GM12891 (cell line): ENCODE results near the gene SKI.

Source experiments
- DNase-seq: peaks from one replicate; pipeline ENCODE4 v3.0.0; 2011; ENCODE audit warnings: low spot score; ENCODE audit not compliant: insufficient read length
- FAIRE-seq: peaks from 2 replicates; lab custom pipeline; 2011; peaks lifted over from hg19 to GRCh38; lab: Jason Lieb, UNC
- PAX5 ChIP-seq: IDR thresholded peaks from 2 replicates; pipeline ENCODE4 v1.6.1; 2011; ENCODE audit warnings: low read length, moderate library complexity, mild to moderate bottlenecking; ENCODE audit not compliant: insufficient read depth, severe bottlenecking
- POLR2A ChIP-seq: IDR thresholded peaks from 2 replicates; pipeline ENCODE4 v1.6.1; 2011; ENCODE audit warnings: low read depth, low read length, control low read depth
- POLR2AphosphoS5 ChIP-seq: IDR thresholded peaks from 2 replicates; pipeline ENCODE4 v1.6.1; 2011; ENCODE audit warnings: low read depth, low read length, control low read depth
- POU2F2 ChIP-seq: IDR thresholded peaks from 2 replicates; pipeline ENCODE4 v1.6.1; 2011; ENCODE audit warnings: low read depth, mild to moderate bottlenecking, control low read depth, low read length, moderate library complexity
- SPI1 ChIP-seq: IDR thresholded peaks from 2 replicates; pipeline ENCODE4 v1.6.1; 2011; ENCODE audit warnings: low read depth, low read length, control low read depth
- TAF1 ChIP-seq: IDR thresholded peaks from 2 replicates; pipeline ENCODE4 v1.6.1; 2011; ENCODE audit warnings: low read depth, low read length, control low read depth

Gene SKI

DNA sequence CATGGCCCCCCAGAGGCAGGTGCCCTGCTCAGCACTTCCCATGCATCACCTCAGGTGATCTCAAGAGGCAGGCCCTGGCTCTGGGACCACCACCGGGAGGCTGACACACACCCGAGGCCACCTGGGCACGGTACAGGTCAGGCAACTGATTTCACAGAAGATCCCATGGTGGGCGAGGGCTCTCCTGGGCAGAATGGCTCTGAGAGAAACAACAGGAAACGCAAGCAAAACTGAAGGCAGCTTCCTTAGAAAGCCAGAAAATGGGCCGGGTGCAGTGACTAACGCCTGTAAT, 11.4 kb upstream of the SKI start:
- DNase-seq (no peak), FAIRE-seq (no peak)
- TF ChIP-seq TAF1: no peak
- TF ChIP-seq POLR2A: no peak
- no peak for TF ChIP-seq POU2F2
- no peak for TF ChIP-seq POLR2AphosphoS5
- no peak for TF ChIP-seq SPI1
- TF ChIP-seq PAX5: no peak

DNA sequence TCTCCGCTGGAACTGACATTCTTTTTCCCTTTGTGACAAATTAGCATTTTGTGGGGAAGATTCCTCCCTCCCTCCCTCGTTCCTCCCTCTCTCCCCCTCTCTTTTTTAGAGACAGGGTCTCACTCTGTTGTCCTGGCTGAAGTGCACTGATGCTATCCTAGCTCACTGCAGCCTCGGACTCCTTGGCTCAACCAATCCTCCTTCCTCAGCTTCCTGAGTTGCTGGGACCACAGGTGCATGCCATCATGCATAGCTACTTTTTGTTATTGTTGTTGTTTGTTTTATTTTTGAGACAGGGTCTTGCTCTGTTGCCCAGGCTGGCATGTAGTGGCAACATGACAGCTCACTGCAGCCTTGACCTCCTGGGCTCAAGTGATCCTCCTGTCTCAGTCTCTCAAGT, 6.8 kb upstream of the SKI start:
- TF ChIP-seq POLR2AphosphoS5 (no peak), POU2F2 (no peak), POLR2A (no peak), PAX5 (no peak), TAF1 (no peak), SPI1 (no peak)
- no peak for DNase-seq
- no peak for FAIRE-seq

DNA sequence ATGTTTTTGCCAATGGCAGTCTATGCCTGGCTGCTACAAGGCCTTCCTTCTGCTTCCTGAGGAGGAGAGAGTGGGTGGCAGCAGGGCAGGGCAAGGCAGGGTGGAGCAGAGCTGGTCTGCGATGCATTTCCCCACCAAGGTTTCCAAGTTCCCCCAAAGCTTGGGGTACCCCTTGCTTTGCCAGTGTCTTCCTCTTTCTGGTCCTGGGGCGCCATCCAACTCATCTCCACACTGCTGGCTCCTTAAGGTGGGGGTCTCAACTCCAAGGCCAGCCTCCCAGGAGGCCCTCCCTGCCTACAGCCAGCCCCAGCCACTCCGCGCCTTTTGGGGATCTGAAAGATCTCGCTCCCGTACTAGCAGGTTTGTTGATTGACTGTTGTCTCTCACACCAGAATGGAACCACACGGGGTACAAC, 3.9 kb upstream of the SKI start:
- TF ChIP-seq POLR2AphosphoS5: no peak
- no peak for TF ChIP-seq TAF1
- DNase-seq (no peak), FAIRE-seq (no peak)

DNA sequence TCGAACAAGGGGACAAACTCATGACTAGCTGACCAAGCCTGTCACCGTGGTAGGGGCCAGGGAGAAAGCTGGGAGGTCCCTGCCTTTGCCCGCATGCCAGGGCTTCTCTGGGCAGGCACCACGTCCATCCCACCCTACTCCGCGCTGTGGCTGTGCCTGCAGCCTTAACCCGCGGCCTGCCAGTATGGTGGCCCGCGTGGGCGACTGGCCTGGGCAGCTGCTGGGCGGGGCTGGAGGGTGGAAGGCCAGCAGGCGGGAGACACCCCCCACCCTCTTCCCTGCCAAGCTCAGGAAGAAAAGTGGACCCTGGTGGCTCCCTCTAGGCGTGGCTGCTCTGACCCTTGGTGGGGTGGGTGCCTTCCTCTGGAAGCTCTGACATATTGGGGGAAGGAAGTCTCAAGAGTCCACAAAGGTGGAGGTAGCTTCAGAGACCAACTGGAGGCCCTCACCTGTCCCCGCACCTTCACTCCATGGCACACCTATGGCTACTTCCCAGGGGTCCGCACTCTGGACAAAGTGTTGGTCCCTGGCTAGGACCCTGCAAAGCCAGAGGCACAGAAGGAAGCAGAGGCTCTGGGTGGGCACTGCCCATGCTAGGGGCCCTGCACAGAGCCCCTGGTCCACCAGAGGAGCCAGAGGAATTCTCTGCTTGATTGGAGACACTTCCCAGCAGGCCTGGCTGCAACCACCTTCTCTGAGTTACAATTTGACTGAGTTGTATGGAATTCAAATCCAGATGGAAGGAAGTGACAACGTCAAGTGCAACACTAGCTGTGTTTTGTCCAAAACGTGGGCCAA, 3.3 kb upstream of the SKI start:
- TF ChIP-seq POLR2AphosphoS5: no peak
- no peak for TF ChIP-seq POU2F2
- TF ChIP-seq PAX5: no peak
- TF ChIP-seq POLR2A: no peak
- TF ChIP-seq TAF1: no peak
- no peak for TF ChIP-seq SPI1
- DNase-seq: no peak
- FAIRE-seq: no peak

DNA sequence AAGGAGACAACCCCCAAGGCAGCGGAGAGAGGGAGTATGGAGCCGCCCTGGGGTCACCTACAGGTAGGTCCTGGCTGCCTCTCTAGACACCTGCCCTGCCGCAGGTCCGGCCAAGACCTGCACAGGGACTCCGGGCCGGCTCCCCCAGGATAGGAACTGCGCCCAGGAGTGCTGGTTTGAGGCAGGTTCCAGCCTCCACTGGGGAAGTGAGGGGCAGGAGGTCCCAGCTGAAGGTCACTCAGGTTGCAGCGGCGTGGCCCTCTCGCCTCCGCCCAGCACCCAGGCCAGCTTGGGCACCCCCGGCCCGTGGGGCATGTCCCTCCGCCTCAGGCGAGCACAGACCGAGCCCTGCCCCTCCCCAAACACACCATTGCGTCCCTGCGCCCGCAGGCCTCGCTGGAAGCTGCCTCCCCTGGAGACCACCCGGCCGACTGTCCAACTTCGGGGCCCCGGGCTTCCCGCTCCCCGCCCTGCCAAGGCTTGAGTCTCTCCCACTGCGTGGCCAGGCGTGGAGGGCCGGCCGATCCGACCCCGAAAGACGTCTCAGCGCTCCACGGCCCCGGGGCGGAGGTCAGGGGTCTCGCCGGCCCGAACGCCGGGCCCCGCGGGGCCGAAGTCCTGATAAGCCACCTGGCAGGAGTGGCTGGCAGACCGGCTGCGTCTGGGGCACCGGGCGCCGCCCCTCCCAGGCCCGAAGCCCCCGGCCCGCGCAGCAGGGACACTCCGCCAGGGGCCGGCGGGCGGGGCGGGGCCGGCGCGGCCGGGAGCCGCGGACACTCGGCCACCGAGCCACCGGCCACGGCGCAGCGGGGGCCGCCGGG, 1.4 kb upstream of the SKI start:
- FAIRE-seq: no peak
- no peak for TF ChIP-seq PAX5
- TF ChIP-seq SPI1: no peak
- TF ChIP-seq TAF1: no peak
- no peak for TF ChIP-seq POU2F2
- DNase-seq: no peak

DNA sequence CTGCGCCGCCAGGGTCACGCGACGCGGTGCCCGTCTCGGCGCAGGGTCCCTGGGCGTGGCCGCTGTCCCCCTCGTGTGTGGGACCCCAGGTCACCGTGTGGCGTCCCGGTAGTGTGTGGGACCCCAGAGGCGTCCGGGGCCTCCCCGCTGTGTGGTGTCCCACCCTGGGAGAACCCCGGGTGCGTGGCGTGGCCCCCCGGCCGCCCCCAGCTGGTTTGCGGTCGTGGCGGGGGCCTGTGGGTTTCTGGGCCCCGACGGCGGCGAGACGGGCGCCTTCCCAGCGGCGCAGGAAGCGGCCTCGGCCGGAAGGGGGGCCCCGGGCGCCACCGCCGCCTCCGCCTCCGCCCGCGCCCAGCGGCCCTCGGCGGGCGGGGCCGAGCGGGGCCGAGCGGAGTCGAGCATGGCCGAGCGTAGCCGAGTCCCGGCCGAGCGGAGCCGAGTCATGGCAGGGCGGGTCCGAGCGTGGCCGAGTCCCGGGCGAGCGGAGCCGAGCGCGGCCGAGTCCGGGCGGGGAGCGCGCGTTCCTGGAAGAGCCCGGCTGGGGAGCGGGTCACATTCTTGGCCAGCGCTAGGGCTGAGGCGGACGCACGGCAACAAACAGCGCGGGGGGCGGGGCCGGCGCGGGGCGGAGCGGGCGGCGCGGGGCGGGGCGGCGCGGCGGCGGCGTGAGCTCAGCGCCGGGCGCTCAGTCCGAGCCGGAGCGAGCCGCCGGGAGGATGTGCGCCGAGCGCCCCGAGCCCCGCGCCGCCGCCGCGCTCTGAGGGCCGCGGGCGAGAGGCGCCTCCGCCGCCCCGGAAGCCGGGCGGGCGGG, 568 bp upstream of the SKI start:
- peak; percentile 99 for DNase-seq
- FAIRE-seq: peak; percentile 99
- no peak for TF ChIP-seq POU2F2
- TF ChIP-seq TAF1: peak; percentile 77

DNA sequence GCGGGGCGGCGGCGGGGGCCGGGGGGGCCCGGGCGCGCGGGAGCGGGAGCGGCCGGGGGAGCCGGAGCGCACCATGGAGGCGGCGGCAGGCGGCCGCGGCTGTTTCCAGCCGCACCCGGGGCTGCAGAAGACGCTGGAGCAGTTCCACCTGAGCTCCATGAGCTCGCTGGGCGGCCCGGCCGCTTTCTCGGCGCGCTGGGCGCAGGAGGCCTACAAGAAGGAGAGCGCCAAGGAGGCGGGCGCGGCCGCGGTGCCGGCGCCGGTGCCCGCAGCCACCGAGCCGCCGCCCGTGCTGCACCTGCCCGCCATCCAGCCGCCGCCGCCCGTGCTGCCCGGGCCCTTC, 546 bp downstream of the SKI start:
- TF ChIP-seq POU2F2 (no peak), TAF1 (no peak), POLR2AphosphoS5 (no peak)
- DNase-seq: no peak
- FAIRE-seq: no peak

DNA sequence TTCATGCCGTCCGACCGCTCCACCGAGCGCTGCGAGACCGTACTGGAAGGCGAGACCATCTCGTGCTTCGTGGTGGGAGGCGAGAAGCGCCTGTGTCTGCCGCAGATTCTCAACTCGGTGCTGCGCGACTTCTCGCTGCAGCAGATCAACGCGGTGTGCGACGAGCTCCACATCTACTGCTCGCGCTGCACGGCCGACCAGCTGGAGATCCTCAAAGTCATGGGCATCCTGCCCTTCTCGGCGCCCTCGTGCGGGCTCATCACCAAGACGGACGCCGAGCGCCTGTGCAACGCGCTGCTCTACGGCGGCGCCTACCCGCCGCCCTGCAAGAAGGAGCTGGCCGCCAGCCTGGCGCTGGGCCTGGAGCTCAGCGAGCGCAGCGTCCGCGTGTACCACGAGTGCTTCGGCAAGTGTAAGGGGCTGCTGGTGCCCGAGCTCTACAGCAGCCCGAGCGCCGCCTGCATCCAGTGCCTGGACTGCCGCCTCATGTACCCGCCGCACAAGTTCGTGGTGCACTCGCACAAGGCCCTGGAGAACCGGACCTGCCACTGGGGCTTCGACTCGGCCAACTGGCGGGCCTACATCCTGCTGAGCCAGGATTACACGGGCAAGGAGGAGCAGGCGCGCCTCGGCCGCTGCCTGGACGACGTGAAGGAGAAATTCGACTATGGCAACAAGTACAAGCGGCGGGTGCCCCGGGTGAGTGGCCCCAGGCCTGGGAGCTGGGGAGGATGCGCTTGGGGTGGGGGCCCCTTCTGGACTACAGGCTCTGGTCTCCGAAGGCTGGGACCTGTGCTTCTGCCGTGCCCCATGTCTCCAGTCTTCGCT, 1.1 kb downstream of the SKI start:
- FAIRE-seq (peak; percentile 86), DNase-seq (no peak)
- TF ChIP-seq PAX5: no peak
- no peak for TF ChIP-seq POU2F2
- TF ChIP-seq POLR2A: no peak
- TF ChIP-seq TAF1: no peak
- TF ChIP-seq SPI1: no peak
- TF ChIP-seq POLR2AphosphoS5: no peak

DNA sequence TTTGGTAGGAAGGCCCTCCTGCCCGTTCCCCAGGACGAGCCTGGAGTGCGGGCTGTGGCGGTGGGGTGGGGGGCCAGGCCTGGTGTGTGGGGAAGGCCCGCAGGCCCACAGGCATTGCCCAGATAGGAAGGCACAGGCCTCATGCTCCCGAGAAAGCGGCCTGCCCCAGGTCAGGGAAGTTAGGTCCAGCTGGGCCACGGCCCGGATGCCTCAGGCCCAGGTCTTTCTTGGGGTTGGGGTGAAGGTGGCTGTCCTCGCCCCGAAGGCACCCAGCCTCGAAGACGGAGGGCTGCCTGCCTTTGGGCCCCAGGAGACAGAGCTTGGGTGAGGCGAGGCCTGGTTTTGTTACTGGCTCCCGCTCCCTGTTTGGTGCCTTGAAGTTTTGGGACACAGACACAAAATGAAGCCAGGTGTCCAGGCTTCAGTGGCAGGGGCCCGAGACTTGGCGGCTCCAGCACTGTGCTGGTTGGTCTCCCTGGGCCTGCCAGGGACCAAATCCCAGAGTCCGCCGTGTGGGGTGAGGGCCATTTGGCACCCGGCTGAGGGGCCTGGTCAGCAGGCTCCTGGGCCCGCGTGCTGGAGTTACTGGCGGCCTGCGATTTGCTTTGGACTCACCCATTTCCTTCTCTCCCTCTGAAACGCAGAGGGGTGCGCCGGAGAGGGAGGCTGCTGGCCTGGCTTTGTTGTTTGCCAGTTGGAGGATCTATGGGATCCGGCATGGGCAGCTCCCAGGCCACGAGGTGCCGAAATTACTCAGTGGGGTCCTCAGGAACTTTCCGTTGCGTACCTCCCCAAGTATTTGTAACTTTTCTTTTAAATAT, 2.0 kb downstream of the SKI start:
- TF ChIP-seq PAX5 (no peak), SPI1 (no peak), TAF1 (no peak), POLR2A (no peak), POU2F2 (no peak), POLR2AphosphoS5 (no peak)
- DNase-seq (no peak), FAIRE-seq (no peak)
